Tibial artery (tissue), 4 donors: ENCODE results near the gene FOXI2.

Source experiments
- DNase-seq, 2 donors: peaks; one replicate each; pipeline ENCODE4 v3.0.0-alpha.2; 2019
- H3K27ac ChIP-seq, 2 donors: fragments of 200-600 bp; sonication (generic) in 1 of 2; 1 replicate in 1 of 2; 2 replicates in 1 of 2; pipeline ENCODE4 v1.5.1; 2018 to 2019; ENCODE audit warnings: mild to moderate bottlenecking in 1 of 2
- H3K27me3 ChIP-seq, 2 donors: fragments of 200-600 bp; sonication (generic) in 1 of 2; one replicate each; pipeline versions ENCODE4 v1.5.1 to v1.6.0; 2016 to 2019
- H3K36me3 ChIP-seq, 3 donors: fragments of 200-600 bp; sonication (generic) in 2 of 3; one replicate each; pipeline ENCODE4 v1.5.1; 2016 to 2019; ENCODE audit warnings: mild to moderate bottlenecking in 2 of 3
- H3K4me1 ChIP-seq, 4 donors: fragments of 200-600 bp; sonication (generic) in 2 of 4; 1 replicate in 3 of 4; 2 replicates in 1 of 4; pipeline ENCODE4 v1.5.1; 2016 to 2019
- H3K4me3 ChIP-seq, 2 donors: fragments of 200-600 bp; sonication (generic) in 1 of 2; 1 replicate in 1 of 2; 2 replicates in 1 of 2; pipeline ENCODE4 v1.5.1; 2018 to 2019; ENCODE audit warnings: mild to moderate bottlenecking in 2 of 2
- H3K9me3 ChIP-seq, 3 donors: fragments of 200-600 bp; sonication (generic) in 1 of 3; one replicate each; pipeline ENCODE4 v1.5.1; 2016 to 2019
- intact Hi-C: fragments of 100-400 bp; cut with DNase I; formaldehyde crosslinking; loops from one replicate; pipeline ENCODE4 v1.15.0; 2023; ENCODE audit warnings: low total_unique reads
- TF ChIP-seq, protein P1 (sequence below), 2 experiments: fragments of 200-600 bp in 1 of 2; fragments of 450-650 bp in 1 of 2; IDR thresholded peaks; one replicate each; pipeline ENCODE4 v1.5.1; 2017 to 2019; ENCODE audit warnings: antibody characterized with exemption in 2 of 2, mild to moderate bottlenecking in 1 of 2, moderate library complexity in 1 of 2

The FOXI2 gene

GRCh38 chr10:127698886-127699285, 38.1 kb upstream of the FOXI2 start:
- no peak for DNase-seq
- H3K4me3 ChIP-seq, result no peak overlapping the region
- H3K36me3 ChIP-seq, result no peaks in the 10 kb centered on the region
- TF ChIP-seq, protein P1, sequence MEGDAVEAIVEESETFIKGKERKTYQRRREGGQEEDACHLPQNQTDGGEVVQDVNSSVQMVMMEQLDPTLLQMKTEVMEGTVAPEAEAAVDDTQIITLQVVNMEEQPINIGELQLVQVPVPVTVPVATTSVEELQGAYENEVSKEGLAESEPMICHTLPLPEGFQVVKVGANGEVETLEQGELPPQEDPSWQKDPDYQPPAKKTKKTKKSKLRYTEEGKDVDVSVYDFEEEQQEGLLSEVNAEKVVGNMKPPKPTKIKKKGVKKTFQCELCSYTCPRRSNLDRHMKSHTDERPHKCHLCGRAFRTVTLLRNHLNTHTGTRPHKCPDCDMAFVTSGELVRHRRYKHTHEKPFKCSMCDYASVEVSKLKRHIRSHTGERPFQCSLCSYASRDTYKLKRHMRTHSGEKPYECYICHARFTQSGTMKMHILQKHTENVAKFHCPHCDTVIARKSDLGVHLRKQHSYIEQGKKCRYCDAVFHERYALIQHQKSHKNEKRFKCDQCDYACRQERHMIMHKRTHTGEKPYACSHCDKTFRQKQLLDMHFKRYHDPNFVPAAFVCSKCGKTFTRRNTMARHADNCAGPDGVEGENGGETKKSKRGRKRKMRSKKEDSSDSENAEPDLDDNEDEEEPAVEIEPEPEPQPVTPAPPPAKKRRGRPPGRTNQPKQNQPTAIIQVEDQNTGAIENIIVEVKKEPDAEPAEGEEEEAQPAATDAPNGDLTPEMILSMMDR (IDR thresholded peaks at IDR 0.05), result no peak
- H3K4me1 ChIP-seq, result no peaks in the 10 kb centered on the region
- no peak overlapping the region for H3K27ac ChIP-seq
- H3K27me3 ChIP-seq, result peaks cover 0 to 7% of the 10 kb centered on the region in 2 donors
- intact Hi-C loops, result no loop called here
- H3K9me3 ChIP-seq, result no peaks in the 10 kb centered on the region

GRCh38 chr10:127699311-127699710, 37.7 kb upstream of the FOXI2 start:
- Histone ChIP-seq H3K36me3 (no peaks in the 10 kb centered on the region), H3K9me3 (no peaks in the 10 kb centered on the region), H3K27ac (no peak overlapping the region), H3K4me3 (no peak overlapping the region), H3K4me1 (no peaks in the 10 kb centered on the region), H3K27me3 (peaks cover 0 to 7% of the 10 kb centered on the region in 2 donors)
- TF ChIP-seq, protein P1 (IDR thresholded peaks at IDR 0.05), result no peak
- intact Hi-C loops, result no loop called here
- no peak for DNase-seq

DNA sequence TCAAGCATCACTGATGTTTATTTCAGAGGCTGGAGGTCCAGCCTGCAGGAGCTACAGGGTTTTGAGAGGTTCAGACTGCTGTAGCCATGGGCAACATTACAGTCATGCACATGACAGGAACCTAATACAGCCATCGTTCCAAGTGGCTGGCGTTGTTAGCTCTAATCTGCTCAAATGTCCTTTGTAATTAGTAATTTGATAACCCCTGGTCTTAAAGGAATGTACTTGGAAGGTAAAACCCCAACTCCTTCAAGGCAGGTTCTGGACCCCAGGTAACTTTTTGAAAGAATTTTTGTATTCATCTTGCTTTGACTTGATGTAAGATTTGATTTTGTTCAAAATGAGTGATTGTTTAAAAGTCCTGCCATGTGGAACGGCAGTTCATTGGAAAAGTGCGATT, 34.7 kb upstream of the FOXI2 start:
- H3K9me3 ChIP-seq, result no peaks in the 10 kb centered on the region
- H3K4me3 ChIP-seq, result no peak overlapping the region
- H3K27me3 ChIP-seq, result peaks cover 0 to 7% of the 10 kb centered on the region in 2 donors
- H3K27ac ChIP-seq, result no peak overlapping the region
- H3K36me3 ChIP-seq, result no peaks in the 10 kb centered on the region
- DNase-seq, result no peak
- TF ChIP-seq, protein P1 (IDR thresholded peaks at IDR 0.05), result no peak
- intact Hi-C loops, result no loop called here
- H3K4me1 ChIP-seq, result no peaks in the 10 kb centered on the region

- intact Hi-C loops, result no loop called here
- Histone ChIP-seq H3K27ac (no peak overlapping the region), H3K27me3 (no peaks in the 10 kb centered on the region), H3K9me3 (no peaks in the 10 kb centered on the region), H3K4me1 (no peaks in the 10 kb centered on the region), H3K36me3 (no peaks in the 10 kb centered on the region), H3K4me3 (no peak overlapping the region)
- TF ChIP-seq, protein P1 (IDR thresholded peaks at IDR 0.05), result no peak
- no peak for DNase-seq
Measured at GRCh38 chr10:127715249-127715648, 21.7 kb upstream of the FOXI2 start.

GRCh38 chr10:127715782-127716378, 21.1 kb upstream of the FOXI2 start:
- H3K9me3 ChIP-seq, result no peaks in the 10 kb centered on the region
- intact Hi-C loops, result no loop called here
- H3K27me3 ChIP-seq, result no peaks in the 10 kb centered on the region
- no peaks in the 10 kb centered on the region for H3K36me3 ChIP-seq
- no peak overlapping the region for H3K4me3 ChIP-seq
- TF ChIP-seq, protein P1 (IDR thresholded peaks at IDR 0.05), result peak; percentile 17 to 21
- H3K27ac ChIP-seq, result no peak overlapping the region
- no peaks in the 10 kb centered on the region for H3K4me1 ChIP-seq
- DNase-seq, result no peak

DNA sequence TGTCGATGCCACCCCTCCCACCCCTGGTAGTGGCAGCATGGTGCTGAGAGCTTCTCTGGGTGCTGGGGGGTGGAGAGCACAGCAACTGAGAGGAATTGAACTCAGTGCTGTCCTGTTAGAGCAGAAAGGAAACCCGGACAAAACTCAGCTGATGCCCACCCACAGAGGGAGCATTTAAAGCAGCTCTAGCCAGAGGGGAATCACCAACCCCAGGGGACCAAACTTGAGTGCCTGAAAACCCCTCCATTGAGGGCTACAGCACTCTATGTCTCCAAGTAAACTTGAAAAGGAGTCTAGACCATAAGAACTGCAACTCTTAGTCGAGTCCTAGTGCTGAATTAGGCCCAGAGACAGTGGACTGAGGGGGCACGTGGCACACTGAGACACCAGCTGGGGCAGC, 16.8 kb upstream of the FOXI2 start:
- intact Hi-C loops, result no loop called here
- Histone ChIP-seq H3K4me1 (no peaks in the 10 kb centered on the region), H3K27me3 (no peaks in the 10 kb centered on the region), H3K9me3 (no peaks in the 10 kb centered on the region), H3K4me3 (no peak overlapping the region), H3K36me3 (no peaks in the 10 kb centered on the region), H3K27ac (no peak overlapping the region)
- TF ChIP-seq, protein P1 (IDR thresholded peaks at IDR 0.05), result no peak
- no peak for DNase-seq
